MM.1S (cell line): Measurements from ENCODE around the gene ANKRD31.

Experiments
- DNase-seq: peaks from one replicate; pipeline ENCODE4 v3.0.0-alpha.2; 2015
- H2AFZ ChIP-seq: fragments of 300-600 bp; sonication (generic); 2 replicates; pipeline ENCODE4 v1.6.0; 2016; ENCODE audit warnings: antibody characterized with exemption, low read length
- H3F3A ChIP-seq: fragments of 300-600 bp; sonication (generic); 2 replicates; pipeline ENCODE4 v1.6.1; 2016; ENCODE audit warnings: mild to moderate bottlenecking, antibody characterized with exemption, low read length, moderate library complexity, mixed read lengths; ENCODE audit not compliant: insufficient read depth
- H3K27ac ChIP-seq: fragments of 300-600 bp; sonication (generic); 2 replicates; pipeline ENCODE4 v1.5.1; 2016; ENCODE audit warnings: mild to moderate bottlenecking, low read length
- H3K27me3 ChIP-seq: fragments of 300-600 bp; sonication (generic); replicated peaks from 2 replicates; pipeline ENCODE4 v1.6.0; 2016; ENCODE audit warnings: low read length; ENCODE audit not compliant: insufficient read depth
- H3K36me3 ChIP-seq: fragments of 300-600 bp; sonication (generic); replicated peaks from 2 replicates; pipeline ENCODE4 v1.6.1; 2016; ENCODE audit warnings: mild to moderate bottlenecking, low read length, mixed read lengths; ENCODE audit not compliant: insufficient read depth
- H3K4me1 ChIP-seq: fragments of 300-600 bp; sonication (generic); 2 replicates; pipeline ENCODE4 v1.6.1; 2016; ENCODE audit warnings: low read length, mixed read lengths
- H3K4me2 ChIP-seq: fragments of 300-600 bp; sonication (generic); 2 replicates; pipeline ENCODE4 v1.6.0; 2016; ENCODE audit warnings: low read depth, low read length
- H3K4me3 ChIP-seq: fragments of 300-600 bp; sonication (generic); 2 replicates; pipeline ENCODE4 v1.5.1; 2016; ENCODE audit warnings: low read length, mixed read lengths
- H3K79me2 ChIP-seq: fragments of 300-600 bp; sonication (generic); 2 replicates; pipeline ENCODE4 v1.6.1; 2016; ENCODE audit warnings: mixed run types, low read length, mixed read lengths
- H3K9ac ChIP-seq: fragments of 300-600 bp; sonication (generic); 2 replicates; pipeline ENCODE4 v1.6.1; 2016; ENCODE audit warnings: low read length, mixed read lengths
- H3K9me2 ChIP-seq: fragments of 300-600 bp; sonication (generic); replicated peaks from 2 replicates; pipeline ENCODE4 v1.6.1; 2016; ENCODE audit warnings: mild to moderate bottlenecking, low read length, mixed read lengths; ENCODE audit not compliant: insufficient read depth
- H3K9me3 ChIP-seq: fragments of 300-600 bp; sonication (generic); replicated peaks from 2 replicates; pipeline ENCODE4 v1.6.1; 2016; ENCODE audit warnings: mild to moderate bottlenecking, low read length, mixed read lengths; ENCODE audit not compliant: insufficient read depth
- H4K20me1 ChIP-seq: fragments of 300-600 bp; sonication (generic); 2 replicates; pipeline ENCODE4 v1.6.1; 2016; ENCODE audit warnings: mild to moderate bottlenecking, low read length, moderate library complexity, mixed read lengths; ENCODE audit not compliant: insufficient read depth
- EZH2 ChIP-seq: fragments of 300-600 bp; sonication (generic); optimal IDR thresholded peaks from 2 replicates; pipeline ENCODE3; 2017; ENCODE audit warnings: low read depth, mild to moderate bottlenecking, antibody characterized with exemption, low read length, mixed read lengths
- EZH2phosphoT487 ChIP-seq: fragments of 300-600 bp; sonication (generic); IDR thresholded peaks from 2 replicates; pipeline ENCODE4 v1.6.1; 2018; ENCODE audit warnings: antibody characterized with exemption, low read length
- TF ChIP-seq, protein P1 (sequence below): fragments of 300-600 bp; sonication (generic); IDR thresholded peaks from 2 replicates; pipeline ENCODE4 v1.5.1; 2016; ENCODE audit warnings: antibody characterized with exemption, low read length, mixed read lengths

Gene ANKRD31

DNA sequence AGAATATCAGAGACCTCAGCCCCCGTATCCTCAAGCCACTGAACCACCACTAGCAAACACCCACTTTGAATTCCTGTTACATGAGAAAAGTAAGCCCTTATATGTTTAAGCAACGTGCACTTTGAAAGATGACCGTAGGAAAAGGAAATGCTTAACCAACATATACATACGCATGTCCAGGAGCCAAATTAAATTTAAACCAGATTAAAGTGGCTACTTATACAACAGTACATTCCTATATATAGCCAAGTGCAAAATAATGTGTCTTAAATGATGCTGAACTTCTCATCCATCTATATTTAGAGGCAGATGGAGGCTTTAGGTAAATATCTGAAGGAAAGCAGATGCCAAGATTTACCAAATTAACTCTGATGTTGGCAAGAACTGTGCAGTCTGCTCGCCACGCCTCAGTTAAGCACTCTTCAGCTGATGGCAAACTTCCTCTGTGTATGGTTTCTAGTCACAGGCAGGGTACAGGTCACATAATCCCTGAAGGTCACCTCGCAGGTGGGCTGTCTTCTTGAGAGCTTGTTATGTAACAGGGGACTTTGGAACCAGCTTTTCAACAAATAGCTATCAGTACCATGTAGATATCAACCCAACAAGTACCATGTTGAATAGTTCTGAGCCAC, 192.9 kb downstream of the ANKRD31 start:
- no peak overlapping the region for H3K27ac ChIP-seq
- no peak overlapping the region for H3K4me2 ChIP-seq

DNA sequence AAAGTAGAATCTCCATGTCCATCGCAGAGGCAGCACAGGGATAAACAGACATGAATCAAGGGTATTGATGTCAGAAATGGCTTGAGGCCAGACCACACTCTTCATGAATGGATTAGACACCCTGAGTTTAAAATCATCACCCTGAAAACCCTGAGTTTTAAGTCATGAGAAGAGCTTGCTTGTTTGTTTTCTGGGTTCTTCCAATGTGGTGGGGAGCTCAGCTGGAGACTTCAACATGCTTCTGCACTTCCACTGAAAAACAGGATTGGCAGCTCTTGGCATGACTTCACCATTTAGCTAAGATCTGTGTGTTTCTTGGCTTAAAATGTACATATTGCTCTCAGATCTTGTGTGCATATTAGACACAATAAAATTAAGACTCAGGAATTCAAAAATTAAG, 194.2 kb downstream of the ANKRD31 start:
- no peaks in the 10 kb centered on the region for H4K20me1 ChIP-seq
- H3K27ac ChIP-seq: no peak overlapping the region

More for the DNA sequence above, 192.9 kb downstream of the ANKRD31 start:
- Histone ChIP-seq H3K36me3 (no peaks in the 10 kb centered on the region), H3K9me3 (no peaks in the 10 kb centered on the region), H3K9ac (no peak overlapping the region), H2AFZ (no peak overlapping the region), H3K79me2 (no peaks in the 10 kb centered on the region), H3F3A (peaks cover 8% of the 10 kb centered on the region), H3K27me3 (no peaks in the 10 kb centered on the region), H4K20me1 (no peaks in the 10 kb centered on the region), H3K4me1 (peaks cover 9% of the 10 kb centered on the region; the same call in 1 of the 2 replicates), H3K9me2 (no peaks in the 10 kb centered on the region), H3K4me3 (no peak overlapping the region)
- TF ChIP-seq EZH2phosphoT487: no peak
- DNase-seq: no peak

DNA sequence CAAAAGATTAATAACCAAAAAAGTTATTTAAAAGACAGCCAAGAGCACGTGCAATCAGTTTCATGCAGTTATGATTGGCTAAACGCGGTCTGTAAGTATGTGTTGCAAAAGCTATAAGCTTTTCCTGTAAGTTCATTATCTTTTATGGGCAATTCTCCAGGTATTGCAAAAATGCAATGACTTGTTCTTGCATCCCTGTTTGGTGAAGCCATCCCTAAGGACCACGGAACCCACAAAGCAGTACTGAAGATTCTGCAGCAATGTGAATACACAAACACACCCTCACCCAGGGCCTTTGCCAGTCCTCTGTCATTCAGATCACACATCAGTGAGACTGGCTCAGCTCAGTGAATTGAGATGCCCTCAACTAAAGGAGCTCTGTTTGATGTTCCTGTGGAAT, 195.7 kb downstream of the ANKRD31 start:
- no peak for TF ChIP-seq EZH2
- TF ChIP-seq, protein P1, sequence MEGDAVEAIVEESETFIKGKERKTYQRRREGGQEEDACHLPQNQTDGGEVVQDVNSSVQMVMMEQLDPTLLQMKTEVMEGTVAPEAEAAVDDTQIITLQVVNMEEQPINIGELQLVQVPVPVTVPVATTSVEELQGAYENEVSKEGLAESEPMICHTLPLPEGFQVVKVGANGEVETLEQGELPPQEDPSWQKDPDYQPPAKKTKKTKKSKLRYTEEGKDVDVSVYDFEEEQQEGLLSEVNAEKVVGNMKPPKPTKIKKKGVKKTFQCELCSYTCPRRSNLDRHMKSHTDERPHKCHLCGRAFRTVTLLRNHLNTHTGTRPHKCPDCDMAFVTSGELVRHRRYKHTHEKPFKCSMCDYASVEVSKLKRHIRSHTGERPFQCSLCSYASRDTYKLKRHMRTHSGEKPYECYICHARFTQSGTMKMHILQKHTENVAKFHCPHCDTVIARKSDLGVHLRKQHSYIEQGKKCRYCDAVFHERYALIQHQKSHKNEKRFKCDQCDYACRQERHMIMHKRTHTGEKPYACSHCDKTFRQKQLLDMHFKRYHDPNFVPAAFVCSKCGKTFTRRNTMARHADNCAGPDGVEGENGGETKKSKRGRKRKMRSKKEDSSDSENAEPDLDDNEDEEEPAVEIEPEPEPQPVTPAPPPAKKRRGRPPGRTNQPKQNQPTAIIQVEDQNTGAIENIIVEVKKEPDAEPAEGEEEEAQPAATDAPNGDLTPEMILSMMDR: no peak
- no peak for TF ChIP-seq EZH2phosphoT487
- no peak for DNase-seq
- Histone ChIP-seq H3K27ac (no peak overlapping the region), H3K4me1 (0 out of 2 replicates have a peak, but pooled peaks cover 4% of the 10 kb centered on the region), H3K9ac (no peak overlapping the region), H3K9me2 (no peaks in the 10 kb centered on the region), H3K79me2 (no peaks in the 10 kb centered on the region), H4K20me1 (no peaks in the 10 kb centered on the region), H3K36me3 (no peaks in the 10 kb centered on the region), H3K4me2 (no peak overlapping the region), H3K4me3 (no peak overlapping the region), H3K27me3 (no peaks in the 10 kb centered on the region), H3K9me3 (no peaks in the 10 kb centered on the region), H2AFZ (no peak overlapping the region), H3F3A (no peaks in the 10 kb centered on the region)

More for the DNA sequence above, 194.2 kb downstream of the ANKRD31 start:
- Histone ChIP-seq H3K27me3 (no peaks in the 10 kb centered on the region), H3K36me3 (no peaks in the 10 kb centered on the region), H3K9ac (no peak overlapping the region), H3K4me2 (no peak overlapping the region), H2AFZ (no peak overlapping the region), H3K79me2 (no peaks in the 10 kb centered on the region), H3K4me3 (no peak overlapping the region), H3F3A (no peaks in the 10 kb centered on the region), H3K9me2 (no peaks in the 10 kb centered on the region), H3K9me3 (no peaks in the 10 kb centered on the region), H3K4me1 (0 out of 2 replicates have a peak, but pooled peaks cover 4% of the 10 kb centered on the region)
- TF ChIP-seq EZH2phosphoT487 (no peak), EZH2 (no peak)
- TF ChIP-seq, protein P1: no peak
- DNase-seq: no peak

DNA sequence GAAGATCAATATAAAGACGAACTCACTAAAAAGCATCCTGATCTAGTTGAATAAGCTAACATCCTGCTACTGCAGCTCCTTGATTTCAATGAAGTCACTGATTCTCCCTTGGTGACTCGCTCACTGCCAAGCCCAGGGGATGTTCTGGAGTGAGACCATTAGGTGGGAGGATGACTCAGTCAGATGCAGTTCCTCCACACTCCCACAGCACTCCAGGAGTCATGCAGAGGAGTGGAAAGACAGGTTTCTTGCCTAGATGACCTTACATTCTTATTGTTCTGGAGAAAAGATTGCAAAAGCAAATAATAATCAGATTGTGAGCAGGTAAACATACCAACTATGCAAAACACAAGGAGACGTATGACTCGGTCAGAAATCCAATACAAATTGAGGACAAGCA, 199.6 kb downstream of the ANKRD31 start:
- H3K27me3 ChIP-seq: no peaks in the 10 kb centered on the region
- H3K36me3 ChIP-seq: no peaks in the 10 kb centered on the region
- no peaks in the 10 kb centered on the region for H3K9me3 ChIP-seq
- H2AFZ ChIP-seq: no peak overlapping the region
- H3K4me3 ChIP-seq: no peak overlapping the region
- no peak overlapping the region for H3K9ac ChIP-seq
- TF ChIP-seq, protein P1: no peak
- TF ChIP-seq EZH2phosphoT487 (no peak), EZH2 (no peak)
- H3K4me2 ChIP-seq: no peak overlapping the region
- no peak for DNase-seq
- H3K9me2 ChIP-seq: no peaks in the 10 kb centered on the region
- H4K20me1 ChIP-seq: no peaks in the 10 kb centered on the region
- H3K4me1 ChIP-seq: no peaks in the 10 kb centered on the region
- H3K79me2 ChIP-seq: no peaks in the 10 kb centered on the region
- no peaks in the 10 kb centered on the region for H3F3A ChIP-seq
- no peak overlapping the region for H3K27ac ChIP-seq
